SJCRH30 (cell line): ENCODE measurements around the gene GJB5. TPM values are rescaled to one million over a fixed set of nuclear protein-coding genes. Genes with fewer than 3 reads are reported as not detected.

ENCODE experiments used
- total RNA-seq: library from RNA; depleted of rRNA; stranded (reverse); fragments of >200 nt; shearing (Covaris generic); gene quantifications from 2 replicates; pipeline ENCODE4 v1.2.3, GENCODE V29; 2014; rRNA removed

GJB5 gene
- total RNA-seq, 1 experiment from 2014 or later: not detected

Other genes with a start within 250 kb of the GJB5 start
- not detected in 2 replicates for gene GJB4, start 4.7 kb downstream of the GJB5 start, total RNA-seq
- not detected in 2 replicates for gene GJB3, start 26.2 kb downstream of the GJB5 start, total RNA-seq
- not detected in 2 replicates for gene GJA4, start 38.0 kb downstream of the GJB5 start, total RNA-seq
- gene SMIM12, start 104.7 kb downstream of the GJB5 start, total RNA-seq: 33.4 and 34.4 TPM in 2 replicates
- 0.81 and 0.89 TPM in 2 replicates for gene DLGAP3, start 174.6 kb downstream of the GJB5 start, total RNA-seq
- 18.0 and 19.8 TPM in 2 replicates for gene TMEM35B, start 230.3 kb downstream of the GJB5 start, total RNA-seq